NCI-H524 treated with DMSO at 0.1 percent for 48 hours (cell line): ENCODE data around the gene FHIT.

Source experiments
- DNase-seq: peaks from one replicate; lab custom pipeline; 2025; lab: John Stamatoyannopoulos, UW

FHIT gene

DNA sequence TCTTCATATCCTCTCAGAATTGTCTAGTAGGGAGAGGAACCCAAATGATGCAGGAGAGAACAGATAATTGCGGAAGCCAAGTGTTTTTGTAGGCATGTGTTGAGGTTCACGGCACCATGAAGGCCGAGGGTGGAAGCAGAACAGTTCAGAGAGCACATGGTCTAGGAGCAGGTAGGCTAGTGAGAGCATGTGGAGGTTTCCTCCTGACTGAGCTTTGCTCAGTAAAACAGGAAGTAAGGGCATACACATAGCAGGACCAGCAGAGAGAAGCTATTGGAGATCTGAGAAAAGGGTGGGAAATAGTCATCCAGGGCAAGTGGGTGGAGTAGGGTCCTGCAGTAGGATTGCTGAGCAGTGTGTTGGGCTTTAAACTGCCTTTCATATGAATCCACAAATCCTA is 491.1 kb downstream of the FHIT start:
- DNase-seq = no peak

DNA sequence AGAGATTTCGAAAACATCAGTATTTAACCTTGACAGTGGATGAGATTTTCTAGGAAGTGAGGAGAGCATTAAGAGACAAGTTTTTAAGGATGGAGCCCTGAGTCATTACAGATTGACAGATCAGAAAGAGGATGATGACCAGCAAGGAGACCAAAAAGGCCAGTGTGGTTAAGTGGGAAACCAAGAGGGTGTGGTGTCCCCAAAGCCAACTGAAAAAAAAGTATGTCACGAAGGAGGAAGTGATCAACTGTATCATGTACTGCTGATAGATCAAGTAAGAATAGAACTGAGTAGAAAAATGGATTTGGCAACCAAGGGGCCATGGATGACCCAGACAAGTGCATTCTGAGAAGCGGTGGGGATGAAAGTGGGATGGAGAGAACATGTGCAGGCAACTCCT is 491.8 kb downstream of the FHIT start:
- DNase-seq = no peak

DNA sequence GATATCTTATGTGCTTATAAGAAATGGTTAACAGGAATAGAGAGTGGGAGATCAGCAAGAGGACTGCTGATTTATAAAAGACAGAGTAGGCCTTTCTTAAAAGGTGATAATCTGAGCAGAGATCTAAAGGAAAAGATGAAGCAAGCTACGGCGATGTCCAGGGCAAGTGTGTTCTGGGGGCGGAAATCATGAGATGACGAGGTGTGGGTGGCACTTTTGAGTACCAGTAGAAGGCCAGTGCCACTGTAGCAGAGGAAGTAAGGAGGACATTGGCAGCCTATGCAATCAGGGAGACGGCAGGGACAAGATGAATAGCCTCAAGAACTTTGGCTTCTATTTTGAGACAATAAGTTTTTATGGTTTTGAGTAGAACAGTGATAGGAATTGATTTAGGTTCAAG is 492.4 kb downstream of the FHIT start:
- no peak for DNase-seq

- no peak for DNase-seq
Observed at GRCh38 chr3:60758171-60758570, 493.1 kb downstream of the FHIT start.

- no peak for DNase-seq
Observed at GRCh38 chr3:60757724-60758123, 493.5 kb downstream of the FHIT start.

DNA sequence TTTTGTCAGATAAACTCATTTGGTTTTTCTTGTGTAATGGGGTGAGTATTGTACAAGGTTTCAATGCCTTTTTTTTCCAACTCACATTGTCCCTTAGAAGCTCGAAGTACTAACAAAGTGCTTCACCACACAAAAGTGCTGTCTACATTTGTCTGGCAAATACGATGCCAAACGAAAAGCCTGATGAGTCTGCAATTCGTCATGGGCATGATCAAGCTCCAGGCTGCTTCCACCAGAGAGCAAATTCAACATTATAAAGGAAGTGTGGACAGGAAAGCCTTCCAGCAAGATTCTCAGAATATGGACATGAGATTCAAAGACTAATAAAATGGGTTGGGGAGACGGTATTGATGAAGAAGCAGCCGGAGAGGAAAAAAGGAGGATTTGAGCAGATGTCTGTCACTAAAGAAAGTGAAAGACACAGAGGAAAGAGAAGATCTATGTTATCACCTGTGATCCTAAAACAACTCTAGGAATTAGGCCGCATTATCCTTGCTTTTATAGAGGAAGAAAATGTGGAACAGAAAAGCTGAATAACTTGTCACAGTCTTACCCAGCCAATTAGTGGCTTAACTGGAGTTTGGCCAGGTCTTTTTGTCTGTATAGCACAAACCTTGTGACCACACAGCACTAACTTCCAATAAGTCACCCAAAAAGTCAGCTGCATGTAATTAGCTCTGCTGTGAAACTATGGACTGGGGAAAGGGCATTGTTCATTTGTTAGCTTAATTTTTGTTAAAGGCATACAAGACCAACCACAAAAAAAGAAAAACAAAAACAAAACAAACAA is 494.8 kb downstream of the FHIT start:
- DNase-seq = no peak

- DNase-seq = no peak
Observed at GRCh38 chr3:60755094-60755493, 496.2 kb downstream of the FHIT start.

DNA sequence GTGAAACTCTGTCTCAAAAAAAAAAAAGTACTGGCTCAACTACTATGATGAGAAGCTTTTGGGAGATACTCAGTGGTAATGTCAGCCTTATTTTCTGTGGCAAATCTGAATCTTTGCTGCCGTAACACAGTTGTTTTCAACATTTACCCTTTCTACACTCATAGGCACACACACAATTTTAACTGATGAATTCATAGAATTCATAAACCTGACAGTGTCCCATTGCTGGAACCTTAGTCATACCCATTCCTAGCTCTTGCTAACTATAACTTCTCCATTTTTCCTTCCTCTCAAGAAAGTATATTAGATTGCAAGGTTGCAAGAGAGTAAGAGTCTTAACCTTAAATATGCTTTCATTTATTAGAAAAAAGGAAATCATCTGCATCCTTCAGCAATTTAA is 496.6 kb downstream of the FHIT start:
- DNase-seq = no peak

DNA sequence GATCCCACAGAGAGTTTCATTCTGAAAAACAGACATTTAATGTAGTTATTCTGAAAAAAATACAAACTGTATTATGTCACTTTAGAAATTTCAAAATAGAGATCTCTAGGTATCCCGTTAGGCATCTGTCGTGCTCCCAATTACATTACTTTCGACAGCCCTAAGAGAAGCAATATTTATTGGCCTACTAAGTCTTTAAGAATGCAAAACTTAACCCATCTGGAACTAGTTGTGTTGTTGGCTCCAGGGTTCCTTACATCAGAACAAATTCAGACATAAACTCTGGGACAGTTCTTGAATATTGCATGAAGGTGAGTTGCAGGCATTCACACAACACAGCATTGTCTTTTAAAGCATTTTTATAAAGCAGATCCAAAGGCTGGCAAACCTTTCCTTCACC is 498.4 kb downstream of the FHIT start:
- DNase-seq = no peak

GRCh38 chr3:60746695-60747416 is 504.4 kb downstream of the FHIT start:
- DNase-seq = no peak

GRCh38 chr3:60746043-60746638 is 505.1 kb downstream of the FHIT start:
- no peak for DNase-seq

GRCh38 chr3:60743631-60744164 is 507.6 kb downstream of the FHIT start:
- no peak for DNase-seq

GRCh38 chr3:60742606-60743145 is 508.6 kb downstream of the FHIT start:
- DNase-seq = no peak

DNA sequence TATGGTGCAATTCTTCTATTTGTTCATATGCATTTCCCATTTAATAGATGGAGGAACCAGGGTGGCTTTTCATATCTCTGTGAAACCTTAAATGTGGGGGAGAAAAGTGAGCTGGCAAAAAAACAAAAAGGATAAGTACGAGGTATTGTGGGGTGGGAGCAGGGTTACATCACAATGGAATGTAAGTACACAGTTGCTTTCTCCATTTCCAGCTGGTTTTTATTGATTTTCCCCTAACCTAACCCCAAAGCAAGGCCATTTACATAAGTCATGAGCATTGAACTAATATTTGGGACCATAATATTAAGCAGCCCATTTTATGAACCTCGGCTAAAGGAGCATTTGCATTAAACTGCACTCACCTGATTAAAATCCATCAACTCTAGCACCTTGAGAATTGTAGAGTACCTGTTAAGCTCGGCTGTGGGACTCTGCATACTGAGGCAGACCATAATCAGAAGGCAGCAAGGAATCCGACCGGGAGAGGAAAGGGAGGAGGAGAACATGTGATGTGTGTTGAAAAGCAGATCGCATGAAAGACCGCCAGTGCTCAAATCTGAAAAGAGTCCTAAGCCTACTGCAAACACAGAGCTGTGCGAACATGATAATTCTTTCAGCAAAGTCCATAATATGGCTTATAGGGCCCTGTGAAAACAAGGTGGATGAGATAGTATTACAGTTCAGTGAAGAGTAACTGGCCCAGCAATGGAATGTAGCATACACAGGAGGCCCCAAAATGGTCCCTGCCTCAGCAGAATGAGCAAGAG is 513.4 kb downstream of the FHIT start:
- DNase-seq = no peak

- no peak for DNase-seq
Observed at GRCh38 chr3:60730371-60730770, 520.9 kb downstream of the FHIT start.

DNA sequence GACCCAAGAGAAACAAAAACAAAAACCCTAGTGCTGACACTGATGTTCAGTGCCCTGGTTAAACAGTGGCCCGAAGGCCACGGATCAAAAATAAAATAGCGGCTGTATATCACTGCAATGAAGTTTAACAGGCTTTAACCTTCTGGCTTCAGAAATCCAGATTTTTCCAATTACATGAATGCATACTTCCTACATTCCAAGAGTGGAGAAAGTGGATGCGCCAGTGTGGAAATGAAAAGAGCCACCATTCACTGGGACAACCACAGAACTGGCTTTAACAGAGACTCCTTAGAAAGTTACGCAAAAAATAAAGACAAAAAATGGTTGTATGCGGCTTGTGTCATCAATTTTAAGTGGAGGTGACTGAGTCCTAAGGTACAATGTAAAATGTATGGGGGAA is 522.2 kb downstream of the FHIT start:
- no peak for DNase-seq

DNA sequence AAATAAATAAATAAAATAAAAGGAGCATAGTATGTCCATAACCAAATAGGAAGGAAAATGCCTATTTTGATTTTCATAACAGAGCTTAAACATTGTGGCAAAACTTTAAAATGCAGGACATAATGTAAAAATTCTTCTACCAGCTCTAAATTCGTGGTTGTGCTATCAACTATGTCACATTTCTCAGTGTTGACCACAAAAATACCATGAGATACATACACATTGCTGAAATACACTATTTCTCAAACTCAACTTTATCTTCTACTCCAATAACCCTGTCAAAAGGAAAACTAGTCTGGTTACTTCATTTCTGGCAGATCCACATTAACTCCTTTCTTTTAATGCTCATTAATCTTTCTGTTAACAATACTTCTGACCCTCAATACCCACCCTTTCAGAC is 523.2 kb downstream of the FHIT start:
- DNase-seq = no peak

- DNase-seq = no peak
Observed at GRCh38 chr3:60720736-60721135, 530.5 kb downstream of the FHIT start.

DNA sequence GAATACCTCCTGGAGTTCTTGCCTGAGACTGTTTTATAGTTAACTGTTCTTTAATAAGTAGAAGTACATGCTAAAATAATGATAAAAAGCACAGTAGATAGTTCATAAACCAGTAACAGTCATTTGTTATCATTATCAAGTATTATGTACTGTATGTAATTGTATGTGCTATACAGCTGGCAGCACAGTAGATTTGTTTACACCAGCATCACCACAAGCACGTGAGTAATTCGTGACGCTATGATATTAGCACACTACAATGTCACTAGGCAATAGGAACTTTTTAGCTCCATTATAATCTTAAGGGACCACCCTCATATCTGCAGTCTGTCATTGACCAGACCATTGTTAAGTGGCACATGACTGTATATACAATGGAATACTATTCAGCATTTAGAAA is 534.7 kb downstream of the FHIT start:
- DNase-seq = no peak

GRCh38 chr3:60708191-60708975 is 542.9 kb downstream of the FHIT start:
- DNase-seq = no peak

DNA sequence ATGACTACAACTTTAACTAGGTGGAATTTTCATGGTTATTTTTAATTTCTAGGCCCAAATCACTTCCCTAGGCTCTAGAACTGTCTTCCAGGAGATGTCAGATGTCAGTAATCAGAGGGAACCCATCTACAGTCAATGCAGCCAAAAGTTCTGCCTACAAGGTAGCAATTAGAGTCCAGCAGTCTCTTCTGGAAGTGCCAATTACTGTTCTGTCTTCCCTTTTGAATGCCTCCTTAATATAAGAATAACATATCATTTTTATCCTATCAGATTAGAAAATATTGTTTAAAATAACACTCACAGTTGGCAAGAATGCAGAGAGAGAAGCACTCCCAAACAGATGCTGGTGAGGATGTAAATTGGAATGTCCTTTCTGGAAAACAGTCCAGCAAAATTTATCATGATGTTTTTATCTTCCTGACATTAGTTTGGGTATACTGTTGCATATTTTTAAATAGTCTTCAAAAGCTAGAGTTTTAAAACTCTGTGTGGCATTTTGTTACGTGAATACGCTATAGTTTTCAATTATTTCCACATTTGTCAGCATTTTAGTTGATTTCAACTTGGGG is 543.7 kb downstream of the FHIT start:
- no peak for DNase-seq
